Breast epithelium (tissue), 3 donors: ENCODE data around the gene RTN1.

Source experiments
- CTCF ChIP-seq, 3 donors: fragments of 450-650 bp; IDR thresholded peaks; one replicate each; pipeline ENCODE4 v1.5.1; 2016 to 2017; ENCODE audit warnings: antibody characterized with exemption in 3 of 3, mild to moderate bottlenecking in 3 of 3, moderate library complexity in 3 of 3
- POLR2A ChIP-seq: fragments of 450-650 bp; IDR thresholded peaks from one replicate; pipeline ENCODE4 v1.6.1; 2016; ENCODE audit warnings: antibody characterized with exemption, mild to moderate bottlenecking, moderate library complexity
- POLR2AphosphoS5 ChIP-seq, 3 donors: sonication (generic); formaldehyde crosslinking; IDR thresholded peaks; one replicate each; pipeline ENCODE4 v1.6.1; 2017; ENCODE audit warnings: antibody characterized with exemption in 3 of 3

- no peak for TF ChIP-seq CTCF (IDR thresholded peaks at IDR 0.05)
- TF ChIP-seq POLR2AphosphoS5 (IDR thresholded peaks at IDR 0.05), result no peak
- no peak for TF ChIP-seq POLR2A
These were observed 247.9 kb downstream of the RTN1 start for GRCh38 chr14:59622631-59623030.
